HepG2 (cell line): ENCODE results near the gene OSR1. TPM values are rescaled to one million over a fixed set of nuclear protein-coding genes. Genes with fewer than 3 reads are reported as not detected.
A peak's percentile ranks its signal among the peaks of the same experiment; 100 is the strongest.

Experiments
- ARID4A ChIP-seq: sonication (generic); formaldehyde crosslinking; IDR thresholded peaks from 2 replicates; pipeline ENCODE4 v1.5.0; 2020; ENCODE audit warnings: mild to moderate bottlenecking, missing genetic modification reagents, borderline replicate concordance
- FOXP4 ChIP-seq: sonication (generic); formaldehyde crosslinking; IDR thresholded peaks from 2 replicates; pipeline ENCODE4 v1.4.0; 2020; ENCODE audit warnings: missing genetic modification reagents
- HMGXB4 ChIP-seq, 2 experiments: sonication (generic) in 1 of 2; formaldehyde crosslinking in 1 of 2; IDR thresholded peaks; 2 replicates each; pipeline versions ENCODE4 v1.4.0 to v1.6.1; 2018 to 2020; ENCODE audit warnings: missing genetic modification reagents in 2 of 2, borderline replicate concordance in 1 of 2, low read depth in 1 of 2, mild to moderate bottlenecking in 1 of 2, missing biosample characterization in 1 of 2
- KIAA2018 ChIP-seq: sonication (generic); formaldehyde crosslinking; IDR thresholded peaks from 2 replicates; pipeline ENCODE4 v1.5.0; 2020; ENCODE audit warnings: mild to moderate bottlenecking, missing genetic modification reagents, borderline replicate concordance
- TAF1 ChIP-seq: sonication (generic); formaldehyde crosslinking; IDR thresholded peaks from 2 replicates; pipeline ENCODE4 v1.4.0; 2020; ENCODE audit warnings: missing genetic modification reagents
- TFE3 ChIP-seq: IDR thresholded peaks from 2 replicates; pipeline ENCODE4 v1.6.1; 2016
- ZNF891 ChIP-seq: sonication (generic); formaldehyde crosslinking; IDR thresholded peaks from 2 replicates; pipeline ENCODE4 v1.5.0; 2020; ENCODE audit warnings: mild to moderate bottlenecking, missing genetic modification reagents
- polyA plus RNA-seq, 8 experiments: library from polyadenylated mRNA; depleted of rRNA in 3 of 8; stranded (reverse) in 7 of 8; unstranded in 1 of 8; fragments of >200 nt; fragmentation: Illumina TruSeq in 4 of 8; extraction: Trizol in 4 of 8; gene quantifications; 2 replicates each; pipeline versions ENCODE4 v1.2.1 to v1.2.3, GENCODE V29; 2011 to 2016; ENCODE audit warnings: low read depth in 4 of 8, missing spikeins in 1 of 8, mixed read lengths in 1 of 8; ENCODE audit not compliant: insufficient read depth in 1 of 8
- total RNA-seq, 5 experiments: library from RNA; depleted of rRNA; stranded (reverse); fragments of >200 nt; fragmentation: Illumina TruSeq; extraction: Trizol; gene quantifications; 2 replicates each; pipeline ENCODE4 v1.2.3, GENCODE V29; 2016; ENCODE audit warnings: low read depth in 1 of 5

The OSR1 gene
- total and polyA plus RNA-seq, 2 of the 13 experiments (the other 11 are each of a cell fraction or from before 2014, with no cell fraction given), result 0.63 to 1.1 TPM

- TF ChIP-seq HMGXB4 (CRISPR knock-in tag; IDR thresholded peaks at IDR 0.05; ENCODE audit: borderline replicate concordance in 1 of 2, low read depth in 1 of 2), result peak; percentile 52 to 60; a peak in 1 of 4 replicates
- TF ChIP-seq ARID4A, result no peak; the same call in 1 of the 2 replicates
- TF ChIP-seq FOXP4, result no peak
- 0 out of 2 replicates have a peak, but pooled peaks have one; percentile 37 for TF ChIP-seq ZNF891 (CRISPR knock-in tag)
- TF ChIP-seq TFE3 (CRISPR knock-in tag), result no peak
- TF ChIP-seq TAF1 (CRISPR knock-in tag), result no peak
- TF ChIP-seq KIAA2018 (CRISPR knock-in tag), result no peak
These were observed 8.3 kb downstream of the OSR1 start (continued) for GRCh38 chr2:19349911-19350677.
